Left colon (tissue), 2 donors: ENCODE measurements around the gene CALU. TPM values are rescaled to one million over a fixed set of nuclear protein-coding genes. Genes with fewer than 3 reads are reported as not detected.

Source experiments
- ATAC-seq: fragments of 200-7000 bp; cut with Tn5 transposase; one replicate; pipeline ENCODE4 v1.9.1; 2020; ENCODE audit warnings: mild to moderate bottlenecking, moderate library complexity
- DNase-seq, 2 donors: peaks; one replicate each; pipeline ENCODE4 v3.0.0-alpha.2; 2020
- intact Hi-C, 2 donors: fragments of 100-400 bp; cut with DNase I in 1 of 2; cut with micrococcal nuclease in 1 of 2; formaldehyde crosslinking; loops; one replicate each; pipeline versions ENCODE4 v1.11.2 to v1.14.0; 2022; cut with DNase I, micrococcal nuclease
- total RNA-seq, 2 donors: library from RNA; stranded (reverse); fragmentation: NEBNext Ultra II Directional; extraction: Animal tissue kit (Norgen Biotek cat#: 25700); gene quantifications; one replicate each; pipeline ENCODE4 v1.2.1, GENCODE V29; 2021
- donor health status: DM: no; HTN: no; CAD: no.
- donor health status: DM: yes; HTN: yes; CAD: no.

CALU gene
- total RNA-seq, 2 donors from 2014 or later, result 36.3 to 42.6 TPM

- DNase-seq (no peak), ATAC-seq (no peak)
- intact Hi-C loops, result no loop called here
These were observed 56.0 kb downstream of the CALU start for GRCh38 chr7:128795129-128795528.

- ATAC-seq (no peak), DNase-seq (no peak)
- intact Hi-C loops, result no loop called here
These were observed 57.2 kb downstream of the CALU start for GRCh38 chr7:128796327-128796726.

GRCh38 chr7:128799451-128799850, 60.3 kb downstream of the CALU start:
- no peak for ATAC-seq
- intact Hi-C loops, result no loop called here
- DNase-seq, result no peak

- ATAC-seq (peak; percentile 7), DNase-seq (no peak)
- intact Hi-C loops, result no loop called here
These were observed 61.4 kb downstream of the CALU start for GRCh38 chr7:128800567-128800966.

DNA sequence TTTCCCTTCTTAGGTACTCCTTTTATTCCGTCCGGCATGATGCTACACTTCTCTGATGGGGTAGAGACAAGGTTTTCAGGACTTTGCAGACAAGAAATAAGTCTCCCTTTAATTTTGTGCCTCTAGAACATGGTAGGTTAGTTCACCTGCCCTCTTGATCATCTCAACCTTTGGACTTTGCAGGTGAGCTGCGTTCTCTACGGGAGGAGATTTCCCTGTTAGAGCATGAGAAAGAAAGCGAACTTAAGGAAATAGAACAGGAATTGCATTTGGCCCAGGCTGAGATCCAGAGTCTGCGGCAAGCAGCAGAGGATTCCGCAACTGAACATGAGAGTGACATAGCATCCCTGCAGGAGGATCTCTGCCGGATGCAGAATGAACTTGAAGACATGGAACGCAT, 61.8 kb downstream of the CALU start:
- intact Hi-C loops, result no loop called here
- DNase-seq, result peak in 1 of 2 donors; percentile 14
- ATAC-seq, result peak; percentile 98

GRCh38 chr7:128801667-128802418, 62.7 kb downstream of the CALU start:
- no peak for DNase-seq
- ATAC-seq, result no peak
- intact Hi-C loops, result no loop called here

- no peak for ATAC-seq
These were observed 65.3 kb downstream of the CALU start for GRCh38 chr7:128804484-128804883.

DNA sequence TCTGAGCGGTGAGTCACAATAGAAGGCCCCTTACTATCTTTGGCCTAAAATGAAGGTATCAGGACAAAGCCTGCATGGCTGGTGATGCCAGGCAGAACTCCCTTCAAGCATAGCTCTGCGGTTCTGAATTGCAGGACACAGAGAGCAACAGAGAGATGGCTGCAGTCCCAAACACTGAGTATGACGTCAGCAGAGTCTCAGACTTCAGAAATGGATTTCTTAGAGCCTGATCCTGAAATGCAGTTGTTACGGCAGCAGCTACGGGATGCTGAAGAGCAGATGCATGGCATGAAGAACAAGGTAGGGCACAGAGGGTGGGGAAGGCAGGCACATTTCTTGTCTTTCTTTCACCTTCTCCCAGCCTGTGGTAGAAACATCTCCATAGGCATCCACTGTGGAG, 66.1 kb downstream of the CALU start:
- intact Hi-C loops, result no loop called here
- no peak for DNase-seq
- ATAC-seq, result no peak

More at GRCh38 chr7:128804484-128804883, 65.3 kb downstream of the CALU start:
- no peak for DNase-seq
- intact Hi-C loops, result no loop called here

DNA sequence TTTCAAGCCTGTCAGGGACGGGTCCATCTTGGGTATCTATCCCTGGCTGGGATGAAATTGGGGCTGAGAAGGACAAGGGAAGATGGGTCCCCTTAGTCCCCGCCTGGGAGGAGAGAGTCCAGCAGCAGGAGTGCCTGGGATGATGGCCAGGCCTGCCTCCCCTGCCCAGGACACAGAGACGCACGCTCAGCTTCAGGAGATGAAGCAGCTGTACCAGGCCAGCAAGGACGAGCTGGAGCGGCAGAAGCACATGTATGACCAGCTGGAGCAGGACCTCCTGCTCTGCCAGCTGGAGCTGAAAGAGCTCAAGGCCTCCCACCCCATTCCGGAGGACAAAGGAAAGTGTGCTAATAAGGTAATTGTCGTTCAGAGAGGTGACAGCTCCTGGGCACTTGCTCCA, 68.0 kb downstream of the CALU start:
- no peak for ATAC-seq
- intact Hi-C loops, result no loop called here
- DNase-seq, result no peak

DNA sequence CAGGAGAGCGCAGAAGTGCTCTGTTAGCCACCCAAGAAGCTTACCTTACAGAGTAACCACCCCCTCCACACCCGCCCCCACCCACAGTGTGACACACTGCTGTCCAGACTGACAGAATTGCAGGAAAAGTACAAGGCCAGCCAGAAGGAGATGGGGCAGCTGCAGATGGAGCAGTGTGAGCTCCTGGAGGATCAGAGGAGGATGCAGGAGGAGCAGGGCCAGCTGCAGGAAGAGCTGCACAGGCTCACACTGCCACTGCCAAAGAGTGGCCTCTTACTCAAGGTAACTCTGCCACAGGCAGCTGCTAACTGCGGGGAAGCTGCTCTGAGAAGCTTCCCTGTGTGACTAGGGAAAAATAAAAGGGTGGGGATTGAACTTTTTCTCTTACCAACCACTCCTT, 70.2 kb downstream of the CALU start:
- intact Hi-C loops, result no loop called here
- DNase-seq, result no peak
- no peak for ATAC-seq

DNA sequence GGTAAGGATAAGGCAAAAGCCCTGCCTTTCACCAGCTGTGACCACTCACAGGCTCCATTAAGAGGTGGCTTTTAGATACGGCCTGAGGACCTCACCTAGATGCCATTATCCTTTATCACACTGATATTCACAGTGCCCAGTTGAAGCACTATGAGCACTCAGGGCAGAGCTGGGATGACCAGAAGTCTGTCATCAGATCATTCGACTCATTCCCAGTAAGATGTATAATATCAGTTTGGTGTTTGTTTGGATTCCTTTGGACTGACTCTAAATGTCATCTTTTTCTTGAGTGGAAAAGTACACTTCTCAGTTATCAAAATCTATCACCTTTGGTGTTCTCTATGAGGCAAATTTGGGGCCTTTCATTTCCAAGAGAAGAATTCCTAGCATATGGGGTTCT, 71.3 kb downstream of the CALU start:
- DNase-seq (no peak), ATAC-seq (no peak)
- intact Hi-C loops, result no loop called here

GRCh38 chr7:128810997-128811396, 71.8 kb downstream of the CALU start:
- ATAC-seq (no peak), DNase-seq (no peak)
- intact Hi-C loops, result no loop called here

DNA sequence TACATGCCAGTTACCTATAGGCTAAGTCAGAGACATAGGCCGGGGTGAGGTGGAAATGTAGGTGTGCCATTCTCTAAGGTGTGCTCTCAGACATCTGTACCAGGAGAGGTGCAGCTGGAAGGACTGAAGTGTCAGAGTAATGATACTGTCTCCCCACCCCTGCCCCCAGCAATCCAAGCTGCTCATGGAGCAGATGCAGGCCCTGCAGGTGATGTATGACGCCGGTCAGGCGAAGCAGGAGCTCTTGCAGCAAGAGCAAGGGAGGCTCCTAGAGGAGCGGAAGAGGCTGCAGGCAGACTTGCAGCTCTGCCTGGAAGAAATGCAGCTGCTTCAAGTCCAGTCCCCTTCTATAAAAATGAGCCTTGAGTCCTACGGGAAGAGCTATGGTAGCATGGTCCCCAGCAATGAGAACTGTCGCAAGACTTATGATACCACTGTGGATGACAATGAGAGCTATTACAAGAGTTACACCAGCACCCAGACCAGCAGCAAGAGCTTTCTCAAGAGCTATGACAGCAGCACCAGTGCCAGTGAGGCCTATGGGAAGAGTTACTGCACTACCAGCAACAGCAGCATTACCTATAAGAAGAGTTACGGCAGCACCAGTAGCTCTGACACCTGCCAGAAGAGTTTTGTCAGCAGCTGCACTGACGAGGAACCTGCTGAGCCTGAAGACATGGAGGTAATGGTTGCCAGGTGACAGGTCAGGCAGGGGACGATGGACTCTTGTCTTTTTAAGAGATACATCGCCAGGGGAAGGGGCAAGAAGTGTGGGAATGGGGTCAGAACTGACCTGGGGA, 72.7 kb downstream of the CALU start:
- no peak for ATAC-seq
- no peak for DNase-seq
- intact Hi-C loops, result no loop called here

- ATAC-seq (peak; percentile 48), DNase-seq (no peak)
- intact Hi-C loops, result no loop called here
These were observed 73.5 kb downstream of the CALU start for GRCh38 chr7:128812514-128813168.

GRCh38 chr7:128814499-128814898, 75.3 kb downstream of the CALU start:
- ATAC-seq (no peak), DNase-seq (no peak)
- intact Hi-C loops, result no loop called here

- ATAC-seq (peak; percentile 89), DNase-seq (no peak)
- intact Hi-C loops, result no loop called here
These were observed 76.3 kb downstream of the CALU start for GRCh38 chr7:128815289-128815942.

GRCh38 chr7:128818694-128819093, 79.5 kb downstream of the CALU start:
- DNase-seq (no peak), ATAC-seq (no peak)
- intact Hi-C loops, result no loop called here
